GM21528 (cell line): ENCODE results near the gene SIPA1L3.
"Not testable (repeated sequence)": the region's sequence is repeated elsewhere in the genome, so short reads cannot be mapped to it uniquely, and the experiment has no call there.

Experiments
- ATAC-seq: cut with Tn5 transposase; IDR thresholded peaks from one replicate; pipeline ENCODE4 v1.9.1; 2021; ENCODE audit warnings: mild to moderate bottlenecking, moderate library complexity; ENCODE audit not compliant: unreplicated experiment, low FRiP score

SIPA1L3 gene

DNA sequence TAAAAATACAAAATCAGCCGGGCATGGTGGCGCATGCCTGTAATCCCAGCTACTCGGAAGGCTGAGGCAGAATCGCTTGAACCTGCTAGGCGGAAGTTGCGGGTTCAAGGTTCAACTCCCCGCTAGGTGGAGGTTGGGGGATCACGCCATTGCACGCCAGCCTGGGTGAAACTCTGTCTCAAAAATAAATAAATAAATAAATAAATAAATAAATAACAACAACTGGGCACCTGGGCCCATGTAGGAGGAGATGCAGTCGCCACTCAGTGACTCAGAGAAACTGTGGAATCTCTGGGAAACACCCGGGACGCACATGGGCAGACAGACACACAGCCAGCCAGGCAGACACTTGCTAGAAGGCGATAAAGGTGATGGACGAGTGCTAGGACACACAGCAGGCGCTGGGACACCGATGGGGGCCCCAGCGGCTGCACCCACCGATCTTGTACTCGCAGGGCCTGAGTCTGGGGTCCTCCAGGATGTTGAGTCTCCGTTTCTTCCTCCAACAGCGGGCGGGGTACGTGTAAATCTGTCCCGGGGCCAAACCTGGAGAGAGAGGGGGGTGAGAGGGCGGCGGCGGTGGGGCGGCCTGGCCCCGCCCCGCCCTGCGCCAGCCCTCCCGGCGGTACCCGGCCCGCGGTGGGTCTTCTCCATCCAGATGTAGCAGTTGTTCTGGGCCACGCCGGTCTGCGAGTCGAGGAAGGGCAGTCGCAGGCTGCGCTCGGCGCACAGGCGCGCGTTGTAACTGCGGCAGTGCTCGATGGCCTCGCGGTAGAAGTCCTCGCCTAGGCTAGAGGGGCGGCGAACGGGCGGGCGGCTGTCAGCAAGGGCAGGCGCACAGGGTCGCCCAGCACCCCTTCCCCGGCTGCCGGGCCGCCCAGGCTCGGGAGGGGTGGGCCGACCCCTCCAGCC, 315.2 kb downstream of the SIPA1L3 start:
- no peak for ATAC-seq

DNA sequence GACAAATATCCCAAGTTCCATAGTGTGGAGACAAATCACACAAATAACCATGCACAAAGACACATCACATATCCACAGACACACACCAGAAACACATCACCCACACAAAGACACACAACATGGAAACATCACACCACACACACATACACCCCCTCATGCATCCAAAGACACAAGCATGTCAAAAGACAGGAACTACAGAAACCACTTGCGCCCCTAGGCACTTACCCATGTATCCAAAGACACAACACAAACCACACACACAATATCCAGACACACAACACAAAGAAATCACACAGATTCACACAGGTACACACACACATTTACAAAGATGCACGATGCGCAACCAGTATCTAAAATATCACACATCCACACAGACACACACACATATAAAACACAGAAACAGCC, 316.1 kb downstream of the SIPA1L3 start:
- ATAC-seq, result no peak

DNA sequence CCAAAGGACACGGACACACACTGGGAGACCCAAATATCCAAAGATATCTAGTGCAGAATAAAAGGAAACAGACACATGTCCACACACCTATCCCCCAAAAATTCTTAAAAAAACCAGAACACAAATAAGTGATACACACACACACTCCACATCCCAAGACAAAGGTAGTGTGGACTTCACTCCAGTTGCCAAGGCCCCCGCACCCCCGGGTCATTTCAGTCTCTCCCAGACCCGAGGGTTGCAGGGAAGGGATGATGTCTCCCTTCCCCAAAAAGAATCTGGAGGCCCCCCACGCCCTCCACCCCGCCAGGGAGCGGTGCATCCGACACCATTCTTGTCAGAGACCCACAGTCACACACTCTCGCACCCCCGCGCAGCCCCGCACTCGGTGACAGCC, 316.6 kb downstream of the SIPA1L3 start:
- ATAC-seq, result no peak

DNA sequence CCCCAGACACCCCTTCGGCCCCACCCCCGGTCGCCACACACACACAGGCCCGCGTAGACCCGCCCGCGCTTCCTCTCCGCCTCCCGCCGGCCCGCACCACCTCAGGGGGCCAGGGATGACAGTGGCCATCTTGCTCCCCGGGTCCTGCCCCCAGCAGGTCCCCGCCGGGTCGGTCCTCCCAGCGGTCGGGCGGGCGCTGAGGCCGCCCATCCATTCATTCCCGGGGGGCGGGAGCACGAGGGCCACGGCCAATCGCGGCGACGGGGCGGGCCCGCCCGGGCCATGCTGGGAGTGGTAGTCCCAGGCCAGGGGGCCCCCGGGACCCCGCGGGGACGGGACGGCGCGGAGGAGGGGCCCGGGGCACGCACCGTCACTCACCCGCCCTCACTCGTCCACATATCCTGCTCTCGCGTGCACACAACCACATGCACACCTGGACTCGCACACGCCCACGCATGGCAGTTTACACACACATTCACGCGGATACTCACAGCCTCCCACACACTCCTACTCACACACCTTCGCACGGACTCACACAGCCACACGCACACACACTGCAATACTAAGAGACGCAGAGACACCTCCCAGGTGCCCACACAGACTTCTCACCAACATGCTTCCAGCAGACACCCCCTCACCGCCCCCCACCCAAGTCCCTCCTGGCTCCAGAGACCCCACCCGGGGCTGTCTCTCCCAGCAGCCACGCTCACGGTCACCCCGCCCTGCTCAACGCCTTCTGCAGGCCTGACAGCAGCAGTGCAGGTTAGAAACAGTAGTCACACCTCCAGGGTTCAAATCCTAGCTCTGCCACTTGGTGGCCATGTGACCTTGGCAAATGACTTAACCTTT, 317.2 kb downstream of the SIPA1L3 start, which contains the start of gene DPF1:
DPF1 (minus strand) TSS at position 209 of the 849 bp plus-strand sequence; CDS start at position 129, 80 bp downstream.
- peak; percentile 77 for ATAC-seq

DNA sequence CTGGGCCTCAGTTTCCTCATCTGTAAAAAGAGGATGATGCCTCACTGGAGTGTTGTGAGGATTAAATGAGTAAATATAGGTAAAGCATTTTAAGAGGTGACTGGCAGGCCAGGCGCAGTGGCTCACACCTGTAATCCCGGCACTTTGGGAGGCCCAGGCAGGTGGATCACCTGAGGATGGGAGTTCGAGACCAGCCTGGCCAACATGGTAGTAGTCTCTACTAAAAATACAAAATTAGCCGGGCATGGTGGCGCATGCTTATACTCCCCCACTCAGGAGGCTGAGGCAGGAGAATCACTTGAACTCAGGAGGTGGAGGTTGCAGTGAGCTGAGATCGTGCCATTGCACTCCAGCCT, 317.8 kb downstream of the SIPA1L3 start:
- ATAC-seq, result not testable (repeated sequence)

DNA sequence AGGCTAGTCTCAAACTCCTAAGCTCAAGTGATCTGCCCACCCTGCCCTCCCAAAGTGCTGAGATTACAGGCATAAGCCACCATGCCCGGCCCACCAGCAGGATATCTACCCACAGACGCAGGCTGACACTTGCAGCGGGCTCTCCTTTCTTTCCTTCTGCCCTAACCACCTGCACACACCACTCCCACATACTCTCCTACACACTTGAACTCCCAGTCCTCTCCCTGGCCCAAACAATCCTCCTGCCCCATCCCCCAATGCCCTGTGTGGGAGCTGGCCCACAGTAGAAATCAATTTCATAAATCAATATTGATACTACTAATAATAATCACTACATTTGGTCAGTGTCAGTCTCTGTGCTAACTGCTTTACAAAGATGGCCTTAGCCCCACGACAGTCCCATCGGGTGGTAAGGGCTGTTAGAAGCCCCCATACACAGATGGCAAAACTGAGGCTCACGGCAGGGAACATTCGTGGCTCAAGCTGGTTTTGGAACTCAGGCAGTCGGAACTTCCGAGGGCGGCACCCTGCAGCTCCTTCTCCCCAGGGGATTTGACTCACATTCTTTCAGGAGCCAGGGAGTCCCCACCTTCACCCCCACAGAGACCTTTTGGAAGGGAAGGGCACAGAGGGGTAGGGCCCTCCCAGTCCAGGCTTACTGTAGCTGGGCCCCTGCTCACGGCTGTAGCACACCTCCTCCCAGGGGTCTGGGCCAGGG, 320.4 kb downstream of the SIPA1L3 start:
- ATAC-seq, result no peak

DNA sequence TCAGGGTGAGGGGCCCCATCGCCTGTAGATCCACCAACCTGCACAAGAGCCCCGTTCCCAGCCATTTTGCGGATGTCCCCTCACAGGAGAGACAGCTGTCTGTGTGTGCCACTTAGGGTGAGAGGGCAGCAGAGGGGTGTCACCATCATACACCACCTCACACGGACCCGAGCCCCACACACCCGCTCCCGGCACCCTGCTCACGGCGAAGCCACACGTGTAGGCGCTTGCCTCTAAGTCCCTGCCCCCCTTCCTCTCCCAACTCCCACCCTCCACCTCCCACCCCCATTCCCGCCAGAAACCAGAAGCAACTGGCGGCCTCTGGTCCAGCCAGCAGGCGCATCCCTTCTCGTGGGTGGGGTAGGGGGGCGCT, 321.0 kb downstream of the SIPA1L3 start:
- ATAC-seq, result no peak

DNA sequence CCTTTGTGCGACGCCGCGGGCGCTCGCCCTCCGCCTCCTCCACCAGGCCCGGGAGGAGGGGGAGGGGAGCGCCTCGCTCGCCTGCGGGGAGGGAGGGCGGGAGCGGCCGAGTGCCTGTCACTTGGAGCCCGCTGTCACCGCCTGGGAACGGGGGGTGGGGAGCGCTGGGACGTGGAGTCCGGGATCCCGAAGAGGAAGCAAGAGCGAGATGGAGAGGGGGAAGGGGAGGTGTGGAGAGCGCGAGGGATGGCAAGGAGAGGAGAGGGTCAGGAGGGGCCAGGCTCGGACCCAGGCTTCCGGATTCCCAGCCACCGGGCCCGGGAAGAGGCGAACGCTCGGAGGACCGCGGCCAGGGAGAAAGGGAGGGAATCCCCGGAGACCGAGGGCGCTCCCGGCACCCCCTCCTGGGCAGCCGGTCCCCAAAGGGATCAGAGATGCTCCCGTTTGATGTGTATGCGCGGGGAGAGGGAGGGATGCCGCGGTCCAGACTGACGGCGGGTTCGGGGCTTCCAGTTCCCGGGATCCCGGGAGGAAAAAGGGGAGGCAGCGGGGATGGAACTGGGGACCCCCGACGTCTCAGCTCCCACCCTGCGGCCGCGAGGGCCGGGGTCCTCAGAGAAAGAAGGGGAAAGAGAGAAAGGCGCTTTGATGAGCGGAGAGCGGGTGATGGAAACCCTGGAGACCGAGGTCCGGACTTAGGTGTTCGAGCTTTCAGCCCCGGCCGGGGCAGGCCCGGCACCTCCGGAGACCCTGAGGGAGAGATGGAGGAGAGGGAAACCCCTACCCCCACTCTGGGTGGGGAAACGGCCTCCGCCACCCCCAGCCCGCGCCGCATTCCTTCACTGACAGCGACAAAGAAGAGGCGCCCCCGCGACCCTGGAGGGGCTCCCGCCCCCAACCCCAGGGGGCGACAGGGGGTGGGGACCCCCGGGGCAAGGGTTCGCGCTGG, 321.8 kb downstream of the SIPA1L3 start:
- ATAC-seq, result no peak

DNA sequence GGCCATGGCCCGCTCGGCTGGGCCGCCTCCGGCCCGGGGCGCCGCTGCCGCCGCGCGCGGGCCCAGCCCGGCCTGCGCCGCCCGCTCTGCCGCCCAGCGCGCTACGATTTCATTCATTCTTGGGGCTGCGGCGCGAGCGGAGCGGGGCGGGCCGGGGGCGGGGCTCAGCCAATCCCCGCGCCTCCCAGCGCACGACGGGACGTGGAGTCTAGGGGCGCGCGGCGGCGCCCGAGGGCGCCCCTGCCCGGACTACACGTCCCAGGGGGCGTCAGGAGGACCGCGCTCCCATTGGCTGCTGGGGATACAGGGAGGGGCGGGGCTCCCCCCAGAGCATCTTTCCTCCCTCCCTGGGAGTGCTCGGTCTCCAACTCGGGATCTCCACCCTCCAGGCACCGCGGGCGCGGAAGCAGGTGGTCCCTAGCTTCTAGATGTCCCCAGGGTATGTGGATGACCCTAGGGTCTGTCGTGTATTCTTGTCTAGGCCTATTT, 322.6 kb downstream of the SIPA1L3 start:
- ATAC-seq, result no peak

DNA sequence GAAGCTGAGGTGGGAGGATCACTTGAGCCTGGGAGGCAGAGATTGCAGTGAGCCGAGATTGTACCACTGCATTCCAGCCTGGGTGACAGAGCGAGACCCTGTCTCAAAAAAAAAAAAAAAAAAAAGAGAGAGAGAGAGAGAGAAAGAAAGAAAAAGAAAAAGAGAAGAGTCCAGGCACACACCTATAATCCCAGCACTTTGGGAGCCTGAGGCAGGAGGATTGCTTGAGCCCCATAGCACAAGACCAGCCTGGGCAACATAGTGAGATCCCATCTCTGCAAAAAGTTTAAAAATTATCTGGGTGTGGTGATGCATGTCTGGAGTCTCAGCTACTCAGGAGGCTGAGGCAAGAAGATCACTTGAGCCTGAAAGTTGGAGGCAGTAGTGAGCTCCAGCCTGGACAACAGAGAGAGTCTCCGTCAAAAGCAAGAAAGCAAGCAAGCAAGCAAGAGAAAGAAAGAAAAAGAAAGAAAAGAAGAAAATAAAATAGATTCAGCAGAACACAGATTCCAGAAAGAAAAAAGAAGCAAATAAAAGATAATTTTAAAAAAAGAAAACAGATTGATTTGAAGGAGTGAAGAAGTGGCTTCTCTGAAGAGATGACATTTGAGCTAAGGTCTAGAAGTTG, 323.6 kb downstream of the SIPA1L3 start:
- not testable (repeated sequence) for ATAC-seq

DNA sequence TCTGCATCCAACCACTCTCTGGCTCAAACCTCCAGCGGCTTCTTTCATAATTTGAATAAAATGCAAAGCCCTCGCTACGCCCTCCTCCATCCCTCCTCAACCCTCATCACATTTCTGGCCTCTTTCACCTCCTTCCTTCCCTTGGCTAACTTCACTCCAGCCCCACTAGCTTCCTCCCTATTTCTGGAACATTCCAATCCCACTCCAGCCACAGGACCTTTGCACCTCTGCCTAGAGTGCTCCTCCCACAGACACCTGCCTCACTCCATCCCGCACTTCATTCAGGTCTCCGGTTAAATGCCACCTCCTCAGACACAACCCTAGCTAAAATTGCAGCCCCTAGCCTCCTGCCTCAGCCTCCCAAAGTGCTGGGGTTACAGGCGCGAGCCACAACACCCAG, 324.9 kb downstream of the SIPA1L3 start:
- ATAC-seq, result no peak

DNA sequence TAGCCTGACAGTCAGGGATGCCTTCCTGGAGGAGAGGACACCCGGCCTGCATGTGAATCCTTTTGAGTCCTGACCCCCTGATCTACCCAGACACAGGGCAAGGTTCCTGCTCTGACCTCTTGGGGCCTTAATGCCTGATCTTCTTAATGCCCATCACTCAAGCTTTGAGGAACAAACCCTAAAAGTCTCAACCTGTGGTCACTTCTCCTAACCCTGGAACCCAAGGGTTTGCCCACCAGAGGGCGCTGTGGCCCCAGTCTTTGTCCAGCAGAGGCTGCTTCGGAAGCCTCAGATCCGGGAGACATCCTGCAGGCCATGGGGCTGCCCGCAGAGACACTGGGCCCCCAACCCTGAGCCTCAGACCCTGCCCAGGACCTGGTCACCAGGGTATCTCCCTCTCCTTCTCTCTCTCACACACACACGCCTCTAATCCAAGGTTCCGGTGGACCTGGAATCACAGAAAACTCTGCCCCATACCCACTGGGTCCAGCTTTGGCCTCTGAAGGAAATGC, 326.8 kb downstream of the SIPA1L3 start:
- ATAC-seq, result no peak

DNA sequence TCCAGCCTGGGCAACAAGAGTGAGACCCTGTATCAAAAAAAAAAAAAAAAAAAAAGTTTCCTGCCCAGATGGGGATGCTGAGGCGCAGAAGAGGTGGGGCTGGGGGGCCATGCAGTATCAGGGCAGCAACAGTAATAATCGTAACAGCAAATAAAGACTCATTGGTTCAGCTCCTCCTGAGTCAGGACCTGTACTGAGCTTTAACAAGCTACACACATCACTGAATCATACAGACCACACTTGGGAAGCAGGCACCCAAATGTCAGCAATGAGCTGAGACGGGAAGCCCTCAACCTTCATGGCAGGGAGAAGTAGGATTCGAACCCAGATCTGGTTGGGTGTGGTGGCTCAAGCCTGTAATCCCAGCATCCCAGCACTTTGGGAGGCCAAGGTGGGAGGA, 327.6 kb downstream of the SIPA1L3 start:
- no peak for ATAC-seq

DNA sequence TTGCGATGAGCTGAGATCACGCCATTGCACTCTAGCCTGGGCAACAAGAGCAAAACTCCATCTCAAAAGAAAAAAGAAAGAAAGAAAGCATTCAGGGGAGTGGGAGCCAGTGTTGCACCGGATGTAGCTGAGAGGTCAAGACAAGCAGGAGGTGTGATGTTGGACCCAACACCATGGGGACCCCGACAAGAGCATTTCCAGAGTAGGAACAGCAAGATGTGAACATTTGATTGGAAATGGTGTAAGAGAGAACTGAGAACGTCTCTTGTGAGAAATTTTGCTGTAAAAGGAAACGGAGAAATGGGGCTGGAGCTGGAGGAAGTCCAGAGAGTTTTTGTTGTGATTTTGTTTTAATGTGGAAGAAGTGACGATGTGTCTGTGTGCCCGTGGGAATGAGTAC, 332.8 kb downstream of the SIPA1L3 start:
- no peak for ATAC-seq

DNA sequence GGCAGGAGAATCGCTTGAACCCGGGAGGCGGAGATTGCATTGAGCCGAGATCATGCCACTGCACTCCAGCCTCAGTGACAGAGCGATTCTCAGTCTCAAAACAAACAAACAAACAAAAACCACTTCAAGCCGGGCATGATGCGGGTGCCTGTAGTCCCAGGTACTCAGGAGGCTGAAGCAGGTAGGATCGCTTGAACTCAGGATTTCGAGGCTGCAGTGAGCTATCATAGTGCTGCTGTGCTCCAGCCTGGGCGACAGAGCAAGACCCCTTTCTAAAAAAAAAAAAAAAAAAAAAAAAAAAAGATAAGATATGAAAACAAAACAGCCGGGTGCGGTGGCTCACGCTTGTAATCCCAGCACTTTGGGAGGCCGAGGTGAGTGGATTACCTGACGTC, 336.3 kb downstream of the SIPA1L3 start:
- ATAC-seq, result no peak

DNA sequence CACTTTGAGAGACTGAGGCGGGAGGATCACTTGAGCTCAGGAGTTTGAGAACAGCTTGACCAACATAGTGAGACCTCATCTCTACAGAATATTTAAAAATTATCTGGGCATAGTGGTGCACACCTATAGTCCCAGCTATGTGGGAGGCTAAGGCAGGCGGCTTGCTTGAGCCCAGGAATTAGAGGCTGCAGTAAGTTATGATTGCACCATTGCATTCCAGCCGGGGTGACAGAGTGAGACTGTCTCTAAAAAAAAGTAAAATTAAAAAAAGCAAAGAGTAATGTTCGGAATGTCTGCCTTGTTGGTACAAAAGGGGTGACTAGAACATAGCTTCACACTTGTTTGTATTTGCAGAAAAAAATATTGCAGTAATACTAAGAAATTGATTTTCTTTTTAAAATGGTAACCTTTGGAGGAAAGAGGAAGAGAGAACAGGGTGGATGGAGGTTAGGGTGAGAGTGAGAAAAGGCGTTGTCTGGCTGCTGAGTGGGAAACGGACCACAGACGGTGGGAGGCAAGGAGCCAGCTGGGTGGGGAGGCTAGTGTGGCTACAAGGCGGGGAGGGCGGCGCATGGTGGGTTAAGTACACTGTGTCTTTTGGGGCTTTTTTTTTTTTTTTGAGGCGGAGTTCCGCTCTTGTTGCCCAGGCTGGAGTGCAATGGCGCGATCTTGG, 339.0 kb downstream of the SIPA1L3 start:
- ATAC-seq, result no peak

DNA sequence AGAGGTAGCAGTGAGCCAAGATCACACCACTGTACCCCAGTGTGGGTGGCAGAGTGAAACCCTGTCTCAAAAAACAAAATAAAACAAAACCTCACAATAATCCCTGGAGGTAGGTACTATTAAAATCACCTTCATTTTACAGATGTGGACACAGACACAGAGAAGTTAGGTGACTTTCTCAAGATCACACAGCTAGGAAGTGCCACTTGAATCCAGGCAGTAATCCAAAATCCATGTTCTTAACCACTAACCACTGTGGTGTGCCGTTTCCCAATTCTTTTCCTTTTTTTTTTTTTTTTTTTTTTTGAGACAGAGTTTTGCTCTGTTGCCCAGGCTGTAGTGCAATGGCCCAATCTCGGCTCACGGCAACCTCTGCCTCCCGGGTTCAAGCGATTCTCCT, 340.1 kb downstream of the SIPA1L3 start:
- no peak for ATAC-seq

DNA sequence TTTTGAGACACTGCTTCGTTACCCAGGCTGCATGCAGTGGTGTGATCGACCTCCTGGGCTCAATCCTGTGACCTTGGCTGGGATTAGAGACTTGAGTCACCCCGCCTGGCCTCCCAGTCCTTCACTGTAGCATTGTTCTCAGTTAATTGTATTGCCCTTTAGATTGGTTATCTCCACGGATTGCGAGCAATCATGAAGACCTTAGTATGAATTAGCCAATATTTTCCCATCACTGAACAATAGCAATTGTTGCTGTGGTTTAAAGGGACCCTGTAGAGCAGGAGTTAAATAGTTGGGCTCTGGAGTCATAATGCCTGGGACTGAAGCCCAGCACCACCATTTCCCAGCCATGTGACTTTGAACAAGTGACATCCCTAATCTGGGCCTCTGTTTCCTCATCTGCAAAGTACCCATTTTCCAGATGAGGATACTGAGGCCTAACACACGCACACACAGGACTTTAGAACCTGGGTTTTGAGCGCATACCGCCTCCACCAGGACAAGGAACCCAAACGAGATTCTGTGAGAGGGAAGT, 340.8 kb downstream of the SIPA1L3 start:
- no peak for ATAC-seq
